Upper lobe of left lung (tissue), 4 donors: ENCODE data around the gene CSK.

Experiments used
- POLR2A ChIP-seq, 4 donors: fragments of 450-650 bp; IDR thresholded peaks; one replicate each; pipeline ENCODE4 v1.5.1; 2016 to 2017; ENCODE audit warnings: antibody characterized with exemption in 4 of 4, mild to moderate bottlenecking in 2 of 4
- POLR2AphosphoS5 ChIP-seq, 2 donors: sonication (generic); formaldehyde crosslinking; IDR thresholded peaks; one replicate each; pipeline ENCODE4 v1.5.1; 2017; ENCODE audit warnings: antibody characterized with exemption in 2 of 2
- TF ChIP-seq, protein P1 (sequence below), 6 experiments: fragments of 450-650 bp in 4 of 6; fragments of 200-600 bp in 2 of 6; sonication (generic) in 2 of 6; IDR thresholded peaks; one replicate each; pipeline ENCODE4 v1.5.1; 2016 to 2019; ENCODE audit warnings: antibody characterized with exemption in 6 of 6

DNA sequence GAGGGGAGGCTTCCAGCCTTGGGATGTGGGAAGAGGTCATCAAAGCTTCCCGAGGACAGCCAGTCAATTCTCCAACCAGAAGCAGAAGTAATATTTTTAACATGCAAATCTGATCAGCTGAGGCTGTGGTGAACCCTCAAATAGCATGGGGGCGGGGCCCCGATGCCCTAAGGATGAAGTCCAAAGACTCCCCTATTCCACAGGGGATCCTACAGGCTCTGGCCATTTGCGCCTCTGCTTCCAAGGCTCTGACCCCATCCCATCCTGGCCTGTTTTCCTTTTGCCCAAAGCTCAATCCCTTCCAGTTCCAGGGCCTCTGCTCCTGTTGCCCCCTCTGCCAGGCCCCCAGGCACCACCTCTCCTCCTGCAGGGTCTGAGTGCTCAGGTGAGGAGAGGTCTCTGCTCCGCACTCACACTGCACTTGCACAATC is 6.7 kb upstream of the CSK start:
- TF ChIP-seq, protein P1, sequence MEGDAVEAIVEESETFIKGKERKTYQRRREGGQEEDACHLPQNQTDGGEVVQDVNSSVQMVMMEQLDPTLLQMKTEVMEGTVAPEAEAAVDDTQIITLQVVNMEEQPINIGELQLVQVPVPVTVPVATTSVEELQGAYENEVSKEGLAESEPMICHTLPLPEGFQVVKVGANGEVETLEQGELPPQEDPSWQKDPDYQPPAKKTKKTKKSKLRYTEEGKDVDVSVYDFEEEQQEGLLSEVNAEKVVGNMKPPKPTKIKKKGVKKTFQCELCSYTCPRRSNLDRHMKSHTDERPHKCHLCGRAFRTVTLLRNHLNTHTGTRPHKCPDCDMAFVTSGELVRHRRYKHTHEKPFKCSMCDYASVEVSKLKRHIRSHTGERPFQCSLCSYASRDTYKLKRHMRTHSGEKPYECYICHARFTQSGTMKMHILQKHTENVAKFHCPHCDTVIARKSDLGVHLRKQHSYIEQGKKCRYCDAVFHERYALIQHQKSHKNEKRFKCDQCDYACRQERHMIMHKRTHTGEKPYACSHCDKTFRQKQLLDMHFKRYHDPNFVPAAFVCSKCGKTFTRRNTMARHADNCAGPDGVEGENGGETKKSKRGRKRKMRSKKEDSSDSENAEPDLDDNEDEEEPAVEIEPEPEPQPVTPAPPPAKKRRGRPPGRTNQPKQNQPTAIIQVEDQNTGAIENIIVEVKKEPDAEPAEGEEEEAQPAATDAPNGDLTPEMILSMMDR (IDR thresholded peaks at IDR 0.05): no peak
- no peak for TF ChIP-seq POLR2A (IDR thresholded peaks at IDR 0.05)
- no peak for TF ChIP-seq POLR2AphosphoS5 (IDR thresholded peaks at IDR 0.05)
